ENCODE data around the gene L3MBTL1.

Gene L3MBTL1

DNA sequence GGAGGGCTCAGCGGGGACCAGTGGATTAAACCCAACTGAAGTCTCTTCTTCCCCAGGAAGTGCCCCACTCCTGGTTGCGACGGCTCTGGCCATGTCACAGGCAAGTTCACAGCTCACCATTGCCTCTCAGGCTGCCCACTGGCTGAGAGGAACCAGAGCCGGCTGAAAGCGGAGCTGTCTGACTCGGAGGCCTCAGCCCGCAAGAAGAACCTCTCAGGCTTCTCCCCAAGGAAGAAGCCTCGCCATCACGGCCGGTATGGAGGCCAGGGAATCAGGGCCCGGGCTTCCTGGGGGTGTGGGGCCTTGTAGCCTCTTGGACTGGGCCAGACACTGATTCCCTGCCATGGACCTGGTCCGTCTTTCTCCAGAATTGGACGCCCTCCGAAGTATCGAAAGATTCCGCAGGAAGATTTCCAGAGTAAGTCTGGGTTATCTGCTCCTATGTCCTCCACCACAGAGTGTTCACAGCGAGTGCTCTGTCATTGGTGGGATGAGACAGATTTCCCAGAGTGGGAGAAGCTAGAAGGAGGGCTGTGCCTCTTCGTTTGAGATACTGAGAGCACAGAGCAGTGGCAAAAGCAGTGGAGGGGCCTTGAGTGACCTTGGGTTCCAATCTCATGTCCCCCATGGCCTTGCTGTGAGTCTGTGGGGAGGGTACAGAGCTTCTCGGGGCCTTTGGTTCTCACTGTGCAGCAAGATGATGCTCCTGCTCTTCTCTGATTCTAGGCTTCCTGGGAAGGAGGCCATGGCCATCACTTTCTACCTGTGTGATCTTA, 28.7 kb downstream of the L3MBTL1 start:
- no peak for DNase-seq

DNA sequence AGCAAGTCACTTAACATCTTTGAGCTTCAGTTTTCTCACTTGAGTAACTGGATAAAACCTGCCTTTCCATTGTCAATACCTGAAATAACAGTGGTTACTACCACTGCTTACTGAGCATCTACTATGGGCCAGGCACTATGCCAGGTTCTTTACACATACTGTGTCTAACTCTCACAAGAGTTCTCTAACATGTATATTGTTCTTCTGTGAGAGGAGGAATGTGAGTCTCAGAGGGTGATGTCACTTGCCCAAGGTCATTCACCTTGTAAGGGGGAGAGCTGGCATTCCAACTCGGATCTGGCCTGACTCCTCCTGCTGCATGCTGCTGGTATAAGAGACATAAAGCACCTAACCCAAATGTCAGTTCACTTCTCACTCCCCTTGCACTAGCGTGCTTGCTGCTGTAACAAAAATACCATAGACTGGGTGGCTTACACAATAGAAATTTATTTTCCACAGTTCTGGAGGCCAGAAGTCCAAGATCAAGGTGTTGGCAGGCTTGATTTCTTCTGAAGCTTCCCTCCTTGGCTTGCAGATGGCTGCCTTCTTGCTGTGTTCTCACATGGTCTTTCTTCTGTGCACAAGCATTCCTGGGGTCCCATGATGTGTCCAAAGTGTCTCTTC, 29.4 kb downstream of the L3MBTL1 start:
- DNase-seq, result no peak

DNA sequence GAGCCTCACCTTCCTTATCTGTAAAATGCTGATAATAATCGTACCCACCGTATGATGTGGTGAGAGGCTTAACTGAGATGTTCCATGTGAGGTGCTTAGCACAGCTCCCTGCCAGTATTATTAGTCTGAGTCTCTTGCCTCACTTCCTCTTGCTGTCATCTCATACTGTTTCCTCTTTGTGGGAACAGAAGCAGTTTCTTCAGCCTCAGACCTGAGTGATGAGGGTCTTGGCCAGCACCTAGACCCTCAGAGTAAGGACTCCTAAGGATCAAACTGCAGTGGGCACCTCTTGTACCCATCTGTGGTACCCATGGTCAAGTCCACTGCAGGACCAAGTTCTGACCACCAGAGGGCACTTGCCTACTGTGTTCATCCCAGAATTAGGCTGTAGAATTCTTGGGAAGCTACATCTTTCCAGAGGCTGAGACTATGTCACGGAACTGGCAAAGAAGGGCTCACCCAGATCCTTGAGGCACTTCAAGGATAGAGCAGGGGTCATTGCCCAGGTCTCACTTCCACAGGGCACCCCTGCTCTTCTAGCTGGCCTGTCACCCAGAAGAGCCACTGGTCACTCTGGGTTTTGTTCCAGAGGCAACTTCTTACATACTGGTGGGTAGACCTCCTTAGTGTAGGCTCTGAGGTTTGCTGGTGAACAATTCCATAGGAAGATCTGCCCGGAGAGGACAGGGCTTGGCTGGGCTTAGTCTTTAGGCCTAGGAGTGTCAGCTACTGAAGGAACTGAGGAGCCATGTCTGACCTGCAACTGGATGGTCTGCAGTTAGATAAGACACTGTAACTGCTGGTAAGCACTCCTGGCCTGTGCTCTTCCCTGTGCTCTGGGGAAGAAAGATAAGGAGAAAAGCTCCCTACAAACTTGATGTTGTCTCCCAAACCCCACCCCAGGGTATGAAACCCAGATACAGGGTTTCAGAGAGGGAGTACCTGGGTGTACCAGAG, 30.7 kb downstream of the L3MBTL1 start:
- DNase-seq, result peak; percentile 6

- DNase-seq, result no peak
Observed at GRCh38 chr20:43538878-43539700, 31.6 kb downstream of the L3MBTL1 start.

DNA sequence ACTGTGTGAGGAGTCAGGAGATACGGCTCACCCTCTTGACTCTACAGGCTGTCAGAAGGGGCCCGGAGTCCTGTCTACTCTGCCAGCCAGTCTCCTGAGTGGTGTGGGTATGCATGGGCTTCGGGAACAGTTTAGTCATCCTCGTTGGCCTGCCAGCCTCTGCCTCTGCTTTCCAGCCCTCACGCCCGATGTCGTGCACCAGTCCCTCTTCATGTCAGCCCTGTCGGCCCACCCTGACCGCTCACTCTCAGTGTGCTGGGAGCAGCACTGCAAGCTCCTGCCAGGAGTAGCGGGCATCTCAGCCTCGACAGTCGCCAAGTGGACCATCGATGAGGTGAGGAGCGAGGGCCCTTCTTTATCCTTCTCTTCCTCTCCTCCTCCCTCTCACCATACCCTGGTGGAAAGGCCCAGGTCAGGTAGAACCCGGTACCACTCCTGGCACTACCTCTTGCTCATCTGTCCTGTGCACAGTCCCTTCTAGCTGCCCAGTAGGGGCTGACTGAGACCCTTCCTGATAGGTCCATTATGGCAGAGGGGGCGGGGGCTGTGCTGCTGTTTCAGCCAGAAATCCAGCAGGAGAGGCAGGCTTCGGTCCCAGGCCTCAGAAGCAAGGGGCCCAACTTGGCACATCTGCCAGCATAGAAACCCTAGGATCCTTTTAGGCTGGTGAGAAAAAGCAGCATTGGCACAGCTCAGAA, 32.6 kb downstream of the L3MBTL1 start:
- DNase-seq, result no peak

DNA sequence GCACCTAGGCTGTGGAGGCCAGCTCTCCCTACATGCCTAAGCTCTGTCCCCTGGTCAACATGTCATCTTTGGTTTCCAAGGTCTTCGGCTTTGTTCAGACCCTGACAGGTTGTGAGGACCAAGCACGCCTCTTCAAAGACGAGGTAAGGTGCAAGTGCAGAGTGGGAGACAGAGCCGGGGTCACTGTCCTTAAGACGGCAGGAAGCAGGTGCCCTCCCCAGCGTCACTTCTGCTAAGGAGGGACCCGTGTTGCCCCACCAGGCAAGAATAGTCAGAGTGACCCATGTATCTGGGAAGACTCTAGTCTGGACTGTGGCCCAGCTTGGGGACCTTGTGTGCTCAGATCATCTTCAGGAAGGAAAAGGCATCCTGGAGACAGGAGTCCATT, 33.2 kb downstream of the L3MBTL1 start:
- no peak for DNase-seq

- no peak for DNase-seq
Observed at GRCh38 chr20:43541214-43541613, 33.7 kb downstream of the L3MBTL1 start.

DNA sequence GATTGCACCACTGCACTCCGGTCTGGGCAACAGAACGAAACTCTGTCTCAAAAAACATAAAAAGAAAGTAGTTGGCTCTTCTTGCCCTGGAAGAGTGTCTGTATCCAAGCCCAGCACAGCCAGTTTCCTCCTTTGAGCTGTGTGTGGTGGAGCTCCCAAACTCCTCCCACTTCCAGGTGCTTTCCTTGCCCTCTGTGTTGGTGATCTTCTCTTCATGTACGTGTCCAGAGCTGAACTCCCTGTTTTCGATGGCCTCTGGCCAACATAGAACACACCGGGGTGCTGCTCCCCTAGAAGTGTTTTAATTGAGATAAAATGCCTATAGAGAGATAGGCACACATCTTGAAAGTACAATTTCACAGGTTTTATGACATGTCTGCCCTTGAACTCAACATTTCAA, 34.7 kb downstream of the L3MBTL1 start:
- no peak for DNase-seq

- DNase-seq, result no peak
Observed at GRCh38 chr20:43542674-43543073, 35.2 kb downstream of the L3MBTL1 start.

- no peak for DNase-seq
Observed at GRCh38 chr20:43543138-43543537, 35.6 kb downstream of the L3MBTL1 start.

GRCh38 chr20:43544501-43544900, 37.0 kb downstream of the L3MBTL1 start:
- DNase-seq, result no peak

DNA sequence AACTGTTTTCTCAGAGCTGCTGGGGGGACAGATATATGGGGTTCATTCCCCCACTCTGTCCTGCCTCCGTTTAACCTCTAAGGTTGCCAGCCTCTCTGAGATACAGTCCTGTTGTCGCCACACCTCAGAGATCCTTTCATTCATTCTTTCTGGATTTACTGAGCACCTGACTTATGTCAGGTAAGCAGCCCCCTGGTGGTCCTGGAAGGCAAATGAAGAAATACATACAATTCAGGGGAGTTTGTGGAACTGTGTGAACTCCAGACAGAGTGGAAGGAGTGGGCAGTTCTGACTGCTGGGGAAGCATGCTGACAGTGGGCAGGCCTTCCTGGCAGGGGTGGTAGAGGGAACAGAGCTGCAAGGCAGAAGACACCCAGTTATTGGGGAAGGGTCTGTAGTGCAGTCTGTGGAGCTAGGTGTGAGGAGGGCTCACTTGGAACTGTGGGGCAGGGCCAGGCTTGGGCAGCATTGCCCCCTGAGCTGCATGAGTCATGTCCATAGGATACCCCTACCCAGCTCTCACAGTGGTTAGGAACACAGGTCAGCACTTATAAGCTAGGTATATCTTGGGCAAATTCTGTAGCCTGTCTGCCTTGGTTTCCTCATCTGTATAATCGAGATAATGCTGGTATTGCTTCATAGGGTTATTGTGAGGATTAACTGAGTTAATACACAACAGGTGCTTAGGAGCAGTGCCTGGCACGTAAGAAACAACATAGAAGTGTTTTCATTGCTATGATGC, 38.5 kb downstream of the L3MBTL1 start:
- no peak for DNase-seq

DNA sequence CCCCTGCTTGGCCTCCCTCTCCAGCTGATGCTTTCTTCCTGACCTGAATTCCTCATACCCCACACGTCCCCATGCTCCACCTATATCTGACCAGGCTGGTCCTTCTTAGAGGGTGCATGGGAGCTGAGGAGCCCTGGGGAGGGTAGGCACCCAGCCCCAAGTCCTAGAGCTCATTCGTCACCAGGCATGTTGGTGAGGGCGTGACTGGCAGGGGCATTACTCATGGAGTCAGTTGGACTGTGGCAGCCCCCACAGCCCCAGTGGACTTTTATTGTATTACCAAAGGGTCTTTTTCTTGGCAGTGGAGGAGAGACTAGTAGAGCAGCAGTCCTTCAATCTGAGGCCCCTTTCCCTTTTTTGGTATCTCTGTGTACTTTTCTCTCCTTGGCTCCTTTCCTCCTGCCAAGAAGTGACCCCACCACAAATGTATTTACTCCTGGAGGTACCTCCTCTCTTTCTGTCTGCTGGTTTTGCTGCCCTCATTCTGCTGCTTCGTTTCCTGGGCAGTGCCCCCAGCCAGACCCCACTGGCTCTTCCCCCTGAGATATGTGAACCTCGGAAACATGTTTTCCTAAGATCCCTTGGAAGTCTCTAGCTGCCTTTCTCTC, 40.9 kb downstream of the L3MBTL1 start:
- DNase-seq, result no peak

DNA sequence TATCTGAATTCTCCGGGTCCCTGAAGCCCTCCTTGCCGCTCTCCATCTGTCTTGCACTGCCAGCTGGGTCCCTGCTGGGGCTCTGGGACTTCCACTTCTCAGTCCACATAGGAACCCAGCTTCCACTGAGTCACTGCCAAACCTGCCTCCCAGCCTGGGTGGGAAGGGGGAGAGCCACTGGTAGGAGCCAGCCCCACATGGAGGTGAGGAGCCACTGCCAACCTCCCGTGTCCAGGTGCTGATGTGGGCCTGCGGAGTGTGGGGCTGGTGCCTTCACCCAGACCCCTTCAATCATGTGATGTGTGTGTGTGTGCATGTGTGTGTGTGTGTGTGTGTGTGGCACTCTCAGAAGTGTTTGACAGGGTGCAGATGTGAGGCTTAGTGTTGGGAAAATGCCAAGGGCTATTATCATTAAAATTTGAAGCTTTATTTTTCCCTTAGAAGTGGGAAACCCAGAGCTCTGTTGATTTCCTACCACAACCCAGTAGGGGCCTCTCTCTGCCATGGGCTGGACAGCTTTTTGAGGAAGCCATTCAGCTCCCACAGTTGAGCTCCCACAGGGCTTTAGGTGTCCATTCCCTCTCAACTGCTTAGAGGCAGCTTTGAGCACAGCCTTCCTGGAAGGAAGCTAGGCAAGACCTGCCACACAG, 42.0 kb downstream of the L3MBTL1 start:
- DNase-seq, result no peak

DNA sequence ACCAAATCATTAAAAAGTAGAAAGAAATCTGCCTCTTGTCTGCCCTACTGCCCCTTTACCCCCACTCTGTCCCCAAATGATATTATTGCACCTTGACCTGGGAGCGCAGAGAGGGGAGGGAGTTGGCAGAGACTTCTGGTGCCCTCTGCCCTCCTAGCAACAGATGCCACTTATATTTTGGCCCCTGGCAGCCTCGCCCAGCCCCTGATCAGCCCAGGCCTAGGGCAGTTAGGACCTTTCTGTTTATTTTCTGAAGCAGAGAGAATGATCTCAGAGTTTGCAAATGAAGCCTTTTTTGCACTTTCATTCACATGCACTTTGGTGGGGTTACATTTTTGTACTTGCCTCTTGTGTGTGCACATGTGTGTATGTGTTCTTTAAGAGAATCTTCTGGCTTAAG, 43.0 kb downstream of the L3MBTL1 start:
- DNase-seq, result no peak

DNA sequence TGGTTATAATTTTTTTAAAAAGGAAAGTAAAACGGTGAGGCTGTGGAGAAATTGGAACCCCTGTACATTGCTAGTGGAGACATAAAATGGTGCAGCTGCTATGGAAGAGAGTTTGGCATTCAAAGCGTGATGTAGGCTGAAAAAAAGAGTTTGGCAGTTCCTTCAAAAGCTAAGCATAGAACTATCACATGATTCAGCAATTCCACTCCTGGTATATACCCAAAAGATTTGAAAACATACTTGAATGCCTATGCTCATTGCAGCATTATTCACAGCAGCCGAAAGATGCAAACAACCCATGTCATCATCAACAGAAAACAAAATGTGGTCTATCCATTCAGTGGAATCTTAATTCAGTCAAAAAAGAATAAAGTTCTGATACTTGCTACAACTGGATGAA, 46.9 kb downstream of the L3MBTL1 start:
- no peak for DNase-seq

GRCh38 chr20:43558412-43559146, 51.1 kb downstream of the L3MBTL1 start, which contains the start of gene SGK2:
Gene SGK2, plus strand, starts transcription at chr20:43559027. Its CDS starts 7,469 bp downstream, at chr20:43566496.
- no peak for DNase-seq

DNA sequence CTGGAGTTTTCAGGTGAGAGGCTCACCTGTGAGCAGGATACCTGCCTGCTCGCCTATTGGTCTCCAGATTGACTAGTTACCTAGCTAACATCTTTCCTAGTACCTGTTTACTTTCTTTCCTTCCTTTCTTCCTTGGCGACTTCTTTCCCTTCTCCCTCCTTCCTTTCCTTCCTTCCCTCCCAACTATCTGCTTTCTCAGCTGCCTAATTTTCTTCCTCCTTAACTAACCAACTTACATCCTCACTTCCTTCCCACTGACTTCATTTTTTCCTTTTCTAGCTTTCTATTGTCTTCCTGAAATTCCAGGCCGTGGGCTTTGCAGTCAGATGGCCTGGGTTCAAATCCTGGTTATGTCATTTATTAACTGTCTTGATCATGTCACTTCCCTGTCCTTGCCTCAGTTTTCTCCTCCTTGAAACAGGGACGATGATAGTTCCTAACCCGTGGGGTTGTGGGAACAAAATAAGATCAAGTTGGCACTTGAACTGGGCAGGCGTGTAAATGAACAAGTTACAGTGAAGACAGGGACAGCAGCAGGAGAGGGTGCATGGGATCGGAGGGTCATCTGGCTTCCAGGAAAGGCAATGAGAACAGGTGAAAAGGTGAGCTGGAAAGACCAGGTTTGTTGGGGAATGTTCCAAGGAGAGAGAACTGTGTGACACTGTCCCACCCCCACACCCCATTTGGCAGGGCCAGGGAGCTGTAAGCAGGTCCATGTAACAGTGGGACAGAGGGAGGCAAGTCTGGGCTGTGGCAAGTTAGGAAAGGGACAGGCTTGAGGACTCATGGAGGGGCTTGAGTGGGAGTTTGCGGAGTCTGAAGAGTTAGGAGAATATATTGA, 51.9 kb downstream of the L3MBTL1 start:
- DNase-seq, result no peak
